NCI-H345 treated with DMSO at 0.1 percent for 48 hours (cell line): ENCODE measurements around the gene ZNF358.

Experiments used
- DNase-seq: peaks from one replicate; lab custom pipeline; 2025; ENCODE audit not compliant: unreplicated experiment; lab: John Stamatoyannopoulos, UW

The ZNF358 gene

DNA sequence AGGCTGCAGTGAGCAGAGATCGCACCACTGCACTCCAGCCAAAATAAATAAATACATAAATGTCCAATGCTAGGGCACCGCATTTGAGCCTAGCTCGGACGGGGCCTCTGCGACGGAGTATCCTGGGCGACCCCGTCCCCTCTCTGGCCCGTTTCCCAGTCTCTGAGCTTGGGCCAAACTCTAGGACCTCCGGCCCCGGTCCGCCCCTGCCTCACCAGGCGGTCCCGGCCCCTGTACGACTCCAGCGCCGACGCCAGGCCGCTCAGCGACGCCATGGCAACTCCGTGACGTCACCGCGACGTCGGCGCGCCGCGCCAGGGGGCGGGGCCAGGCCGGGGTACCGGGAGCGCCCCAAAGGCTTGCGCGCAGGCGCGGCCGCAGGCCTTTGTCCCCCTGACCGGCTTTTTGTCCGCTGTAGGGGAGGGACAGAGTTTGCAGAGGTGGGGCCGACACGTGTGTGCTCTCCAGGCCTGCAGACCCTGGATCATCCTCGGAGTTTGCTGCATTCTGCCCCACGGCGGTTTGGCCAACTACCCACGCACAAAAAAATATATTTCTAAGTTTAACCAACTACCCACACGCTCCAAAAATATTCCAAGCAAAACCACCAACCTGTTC, 27.1 kb upstream of the ZNF358 start, which contains the start of gene PEX11G:
TSS of gene PEX11G (minus strand) at position 300 of the 618 bp plus-strand sequence. CDS start at position 275, 25 bp downstream.
- DNase-seq = peak; percentile 82

DNA sequence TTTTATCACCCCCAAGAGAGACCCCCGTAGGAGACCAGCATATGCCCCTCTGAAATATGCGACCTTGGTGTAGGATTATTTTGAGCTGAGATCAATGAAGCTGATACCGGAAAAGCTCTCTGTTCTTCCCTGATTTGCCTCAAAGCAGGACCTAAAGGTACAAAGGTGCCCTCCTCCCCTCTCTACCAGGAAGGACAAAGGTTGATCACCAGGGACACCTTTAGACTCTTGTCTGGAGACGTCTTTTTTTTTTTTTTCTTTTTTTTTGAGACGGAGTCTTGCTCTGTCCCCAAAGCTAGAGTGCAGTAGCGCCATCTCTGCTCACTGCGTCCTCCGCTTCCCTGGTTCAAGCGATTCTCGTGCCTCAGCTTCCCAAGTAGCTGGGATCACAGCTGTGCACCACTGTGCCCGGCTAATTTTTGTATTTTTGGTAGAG, 26.3 kb upstream of the ZNF358 start:
- DNase-seq = no peak

DNA sequence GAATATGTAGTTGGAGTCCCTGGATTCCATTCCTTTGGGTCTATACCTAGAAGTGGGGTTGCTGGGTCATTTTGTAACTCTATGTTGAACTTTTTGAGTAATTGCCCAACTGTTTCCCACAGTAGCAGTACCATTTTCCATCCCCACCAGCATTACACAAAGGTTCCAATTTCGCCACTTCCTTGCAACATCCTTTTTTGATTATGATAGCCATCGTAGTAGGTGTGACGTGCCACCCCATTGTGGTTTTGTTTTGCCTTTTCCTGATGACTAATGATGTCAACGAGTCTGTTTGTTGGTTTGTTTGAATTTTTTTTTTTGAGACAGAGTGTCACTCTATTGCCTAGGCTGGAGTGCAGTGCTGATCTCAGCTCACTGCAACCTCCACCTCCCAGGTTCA, 23.8 kb upstream of the ZNF358 start:
- no peak for DNase-seq

DNA sequence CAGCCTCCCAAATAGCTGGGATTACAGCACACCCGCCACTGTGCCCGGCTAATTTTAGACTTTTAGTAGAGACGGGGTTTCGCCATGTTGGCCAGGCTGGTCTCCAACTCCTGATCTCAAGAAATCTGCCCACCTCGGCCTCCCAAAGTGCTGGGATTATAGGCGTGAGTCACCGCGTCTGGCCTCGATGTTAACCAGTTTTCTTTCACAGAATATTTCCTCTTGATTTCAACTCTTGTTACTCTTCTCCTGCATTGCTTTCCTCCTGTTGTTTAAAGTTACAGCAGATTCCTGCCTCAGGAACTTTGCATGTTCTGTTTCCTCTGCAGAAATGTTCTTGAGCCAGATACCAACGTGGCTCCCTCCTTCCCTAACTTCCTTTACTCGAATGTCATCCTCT, 23.3 kb upstream of the ZNF358 start:
- no peak for DNase-seq

DNA sequence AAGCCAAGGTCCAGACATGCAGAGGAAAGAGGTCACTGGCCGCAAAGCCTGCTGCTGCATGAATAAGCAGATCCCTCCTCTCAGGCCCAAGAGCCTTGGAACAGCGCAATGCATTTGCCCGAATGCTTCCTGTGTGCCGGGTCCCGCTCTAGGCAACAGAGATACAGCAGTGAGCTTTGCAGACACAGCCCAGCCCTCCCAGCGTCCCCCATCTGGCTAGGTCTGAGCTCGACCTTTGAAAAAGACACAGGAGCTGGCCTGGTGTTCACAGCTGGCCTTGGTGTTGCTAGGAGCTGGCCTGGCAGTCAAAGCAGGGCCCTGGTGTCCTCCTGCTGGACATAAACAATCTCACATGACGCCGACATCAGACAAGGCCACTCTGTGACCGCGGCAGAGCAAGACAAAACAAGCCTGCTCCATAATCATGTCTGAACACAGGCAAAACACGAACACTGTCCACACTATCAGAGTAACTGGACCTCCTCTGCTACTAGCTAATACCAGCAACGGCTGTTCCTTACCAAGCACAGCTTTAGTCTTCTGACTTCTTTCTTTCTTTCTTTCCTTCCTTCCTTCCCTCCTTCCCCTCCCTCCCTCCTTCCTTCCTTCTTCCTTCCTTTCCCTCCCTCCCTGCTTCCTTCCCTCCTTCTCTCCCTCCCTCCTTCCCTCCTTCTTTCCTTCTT, 21.3 kb upstream of the ZNF358 start:
- no peak for DNase-seq

DNA sequence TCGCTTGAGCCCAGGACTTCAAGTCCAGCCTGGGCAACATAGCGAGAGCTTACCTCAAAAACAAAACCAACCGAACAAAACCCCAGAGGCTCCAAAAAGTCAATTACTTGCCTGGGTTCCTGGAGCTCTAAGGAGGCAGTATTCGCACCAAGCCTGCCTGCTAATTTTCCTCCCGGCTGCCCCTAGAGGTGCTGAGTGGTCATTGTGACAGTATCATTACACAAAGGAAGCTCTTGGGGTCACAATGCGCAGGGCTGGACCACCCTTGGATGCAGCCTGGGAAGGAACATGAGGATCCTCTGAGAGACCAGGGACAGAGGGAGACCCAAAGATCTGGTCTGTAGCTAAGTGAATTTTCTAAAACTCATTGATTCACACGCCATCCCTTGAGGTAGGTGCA, 18.6 kb upstream of the ZNF358 start:
- DNase-seq = no peak

DNA sequence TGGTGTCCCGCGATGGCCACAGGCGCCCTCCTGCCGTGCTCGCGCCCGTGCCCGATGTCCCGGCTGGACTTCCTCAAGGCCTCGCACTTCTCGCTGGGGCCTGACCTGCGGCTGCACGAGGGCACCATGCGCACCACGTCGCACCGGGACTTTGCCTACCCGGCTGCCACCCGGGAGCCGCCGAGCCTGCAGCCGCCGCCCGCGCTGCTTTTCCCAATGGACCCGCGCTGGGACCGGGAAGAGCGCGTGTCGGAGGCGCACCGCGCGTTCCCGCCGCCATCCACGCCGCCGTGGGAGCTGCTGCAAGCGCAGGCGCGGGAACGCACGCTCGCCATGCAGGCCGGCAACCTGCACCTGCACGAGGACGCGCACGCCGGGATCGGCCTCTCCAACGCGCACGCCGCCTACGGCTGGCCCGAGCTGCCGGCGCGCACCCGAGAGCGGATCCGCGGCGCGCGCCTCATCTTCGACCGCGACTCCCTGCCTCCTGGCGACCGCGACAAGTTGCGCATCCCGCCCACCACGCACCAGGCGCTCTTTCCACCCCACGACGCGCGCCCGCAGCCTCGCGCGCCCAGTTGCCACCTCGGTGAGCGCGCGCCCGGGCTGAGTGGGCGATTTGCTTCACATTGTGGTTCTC, 15.0 kb upstream of the ZNF358 start:
- peak; percentile 70 for DNase-seq

DNA sequence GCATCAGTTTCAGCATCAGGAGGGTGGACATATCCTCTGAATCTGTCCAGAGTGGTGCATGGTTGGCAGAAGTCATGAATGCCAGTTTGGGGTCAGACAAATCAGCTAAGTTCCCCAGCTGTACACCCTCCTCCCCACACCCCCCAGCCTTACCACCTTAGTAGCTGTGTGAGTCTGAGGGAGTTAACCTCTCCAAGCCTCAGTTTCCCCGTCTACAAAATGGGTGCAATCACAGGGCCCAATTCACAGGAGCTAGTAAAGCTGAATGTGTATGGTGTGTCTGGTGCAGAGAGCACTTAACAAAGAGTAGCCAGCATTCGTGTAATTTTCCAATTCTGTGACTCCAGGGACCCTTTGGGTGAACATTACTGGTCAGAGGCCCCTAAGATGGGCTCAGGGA, 13.4 kb upstream of the ZNF358 start:
- DNase-seq = no peak

DNA sequence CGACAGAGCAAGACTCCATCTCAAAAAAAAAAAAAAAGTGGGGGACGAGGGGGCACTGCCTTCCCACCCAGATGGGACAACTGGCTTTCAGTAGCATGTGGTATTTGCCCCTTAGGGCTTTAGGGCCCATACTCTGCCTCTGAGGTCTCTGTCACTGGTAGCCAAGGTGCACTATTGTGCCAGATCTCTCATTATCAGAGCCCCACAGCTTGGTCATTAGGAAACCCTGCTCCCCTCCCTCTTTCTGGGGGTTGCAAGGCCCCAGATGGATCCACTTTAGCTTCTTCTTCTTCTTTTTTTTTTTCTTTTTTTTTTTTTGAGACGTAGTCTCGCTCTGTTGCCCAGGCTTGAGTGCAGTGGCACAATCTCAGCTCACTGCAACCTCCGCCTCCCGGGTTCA, 11.2 kb upstream of the ZNF358 start:
- DNase-seq = no peak

DNA sequence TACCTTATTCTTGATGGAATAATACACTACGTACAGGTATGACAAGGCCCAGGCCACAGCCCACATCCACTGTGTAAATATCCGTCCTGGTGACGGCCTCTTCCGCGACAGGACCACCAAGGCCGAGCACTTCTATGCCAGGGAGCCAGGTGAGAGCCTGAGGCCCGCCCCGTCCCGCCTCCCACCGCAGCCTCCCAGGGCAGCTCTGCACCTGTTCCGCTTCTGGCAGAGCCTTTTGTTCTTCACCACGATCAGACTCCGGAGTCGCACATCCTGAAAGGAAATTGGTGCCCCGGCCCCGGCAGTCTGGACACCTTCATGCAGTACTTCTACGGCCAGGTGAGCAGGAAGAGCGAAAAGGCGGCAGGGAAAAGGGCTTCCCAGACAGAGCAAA, 10.6 kb upstream of the ZNF358 start:
- DNase-seq = peak; percentile 60

DNA sequence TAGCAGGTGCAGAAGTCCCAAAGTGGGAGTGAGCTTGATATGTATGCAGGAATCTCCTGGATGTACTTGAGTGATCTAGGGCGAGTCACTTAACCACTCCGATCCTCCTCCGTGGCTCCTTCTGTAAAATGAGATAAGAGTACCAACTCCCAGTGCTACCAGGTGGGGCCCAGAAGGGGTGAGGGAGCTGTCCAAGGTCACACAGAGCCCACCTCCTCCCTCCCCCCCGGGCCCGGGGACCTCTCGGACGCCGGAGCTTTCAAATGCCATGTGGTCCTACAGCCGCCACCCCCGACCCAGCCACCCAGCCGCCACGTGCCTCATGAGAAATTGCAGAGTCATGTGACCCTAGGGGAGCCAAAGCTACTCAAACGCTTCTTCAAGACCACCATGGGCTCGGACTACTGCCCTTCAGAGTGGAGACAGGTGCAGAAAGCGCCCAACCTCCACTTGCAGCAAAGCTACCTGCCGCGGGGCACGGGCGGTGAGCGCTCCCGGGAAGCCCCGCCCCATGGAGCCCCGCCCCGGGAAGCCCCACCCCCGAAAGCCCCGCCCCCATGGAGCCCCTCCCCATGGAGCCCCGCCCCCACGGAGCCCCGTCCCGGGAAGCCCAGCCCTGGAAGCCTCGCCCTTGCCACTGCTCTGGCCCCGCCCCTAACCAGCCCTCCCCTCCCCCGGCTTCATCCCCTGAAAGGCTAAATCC, 10.1 kb upstream of the ZNF358 start:
- peak; percentile 38 for DNase-seq

DNA sequence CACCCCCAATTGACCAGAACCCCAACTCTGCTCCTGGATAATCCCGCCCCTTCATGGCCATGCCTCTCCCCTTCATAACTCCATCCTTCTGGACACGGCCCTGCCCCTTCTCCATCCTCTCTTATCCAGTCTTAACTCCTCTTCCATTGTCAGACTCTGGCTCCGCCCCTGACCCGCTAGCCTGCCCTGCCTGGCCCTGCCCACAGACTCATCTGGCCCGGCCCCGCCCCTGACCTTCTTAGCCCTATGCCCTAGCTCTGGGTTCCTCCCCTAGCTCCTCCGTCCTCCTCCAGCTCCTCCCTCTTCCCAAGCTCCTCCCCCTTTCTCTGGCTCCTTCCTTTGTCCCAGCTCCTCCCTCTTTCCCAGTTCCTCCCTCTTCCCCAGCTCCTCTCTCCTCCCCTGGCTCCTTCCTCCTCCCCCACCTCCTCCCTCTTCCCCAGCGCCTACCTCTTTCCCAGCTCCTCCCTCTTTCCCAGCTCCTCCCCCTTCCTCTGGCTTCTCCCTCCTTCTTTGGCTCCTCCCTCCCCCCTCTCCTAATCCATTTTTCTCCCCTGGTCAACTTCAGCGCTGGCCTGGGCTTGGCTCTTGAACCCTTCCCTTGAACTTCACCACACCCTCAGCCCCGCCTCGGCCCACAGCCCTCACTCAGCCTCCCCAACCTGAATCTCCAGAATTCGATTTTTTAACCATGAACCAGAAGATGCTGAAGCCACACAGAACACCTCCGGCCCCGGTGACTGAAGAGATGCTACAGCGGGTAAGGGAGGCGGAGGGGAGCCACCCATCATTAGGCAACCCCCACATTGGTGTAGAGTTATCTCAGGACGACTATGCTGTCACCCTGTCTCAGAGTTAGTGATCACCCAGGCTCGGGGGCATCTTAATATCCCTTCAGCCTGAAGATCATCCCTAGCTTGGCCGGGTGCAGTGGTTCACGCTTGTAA, 9.2 kb upstream of the ZNF358 start:
- DNase-seq = peak; percentile 34

DNA sequence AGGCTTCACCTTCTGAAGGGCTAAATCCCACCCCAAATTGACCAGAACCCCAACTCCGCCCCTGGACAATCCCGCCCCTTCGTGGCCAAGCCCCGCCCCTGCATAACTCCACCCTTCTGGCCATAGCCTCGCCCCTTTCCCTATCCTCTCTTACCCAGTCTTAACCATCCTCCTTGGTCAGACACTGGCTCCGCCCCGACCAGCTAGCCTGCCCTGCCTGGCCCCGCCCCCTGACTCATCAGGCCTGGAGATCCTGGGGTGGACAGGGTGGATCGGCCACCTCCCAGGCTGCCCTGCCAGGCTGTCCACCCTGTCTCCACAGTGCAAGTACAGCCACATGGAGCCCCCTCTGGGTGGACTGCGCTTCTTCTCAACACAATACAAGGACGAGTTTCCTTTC, 8.0 kb upstream of the ZNF358 start:
- DNase-seq = no peak

DNA sequence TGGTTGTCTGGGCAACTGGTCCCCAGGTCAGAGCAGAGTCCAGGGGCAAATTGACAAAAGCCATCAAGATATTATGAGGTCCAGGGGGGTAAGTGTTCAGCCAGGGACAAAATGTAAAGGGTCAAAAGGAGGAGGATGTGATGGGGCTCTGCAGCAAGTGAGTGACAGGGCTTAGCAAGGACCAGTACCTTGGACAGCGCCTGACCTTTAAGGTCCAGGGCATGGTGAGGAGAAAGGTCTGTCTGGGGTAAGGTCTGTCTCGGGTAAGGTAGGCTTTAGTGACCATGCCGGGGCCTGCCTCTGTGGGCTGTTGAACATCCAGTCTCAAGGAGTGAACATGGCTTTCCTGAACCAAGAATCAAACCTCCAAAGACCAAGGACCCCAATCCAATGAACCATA, 6.3 kb upstream of the ZNF358 start:
- no peak for DNase-seq

DNA sequence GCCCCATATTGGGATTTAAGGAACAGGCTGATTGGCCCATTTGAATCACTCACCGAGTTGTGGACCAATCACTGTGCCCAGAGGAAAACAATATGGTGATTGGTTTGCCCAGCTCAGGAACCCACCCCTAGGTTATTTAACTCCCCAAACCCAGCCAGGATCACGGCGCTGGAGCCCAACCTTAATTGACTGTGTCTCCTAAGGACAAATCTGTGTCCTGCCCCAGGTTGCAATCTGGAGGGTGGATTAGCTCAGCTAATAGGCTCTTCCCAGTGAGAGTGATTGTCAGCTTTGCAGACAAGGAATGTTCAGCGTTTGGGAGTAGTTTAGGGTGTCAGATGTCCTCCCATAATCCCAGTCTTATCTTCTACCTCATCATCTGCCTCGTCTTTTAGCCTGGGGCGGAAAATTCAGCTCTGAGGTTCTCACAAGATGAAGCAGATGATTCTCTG, 3.5 kb upstream of the ZNF358 start:
- no peak for DNase-seq

DNA sequence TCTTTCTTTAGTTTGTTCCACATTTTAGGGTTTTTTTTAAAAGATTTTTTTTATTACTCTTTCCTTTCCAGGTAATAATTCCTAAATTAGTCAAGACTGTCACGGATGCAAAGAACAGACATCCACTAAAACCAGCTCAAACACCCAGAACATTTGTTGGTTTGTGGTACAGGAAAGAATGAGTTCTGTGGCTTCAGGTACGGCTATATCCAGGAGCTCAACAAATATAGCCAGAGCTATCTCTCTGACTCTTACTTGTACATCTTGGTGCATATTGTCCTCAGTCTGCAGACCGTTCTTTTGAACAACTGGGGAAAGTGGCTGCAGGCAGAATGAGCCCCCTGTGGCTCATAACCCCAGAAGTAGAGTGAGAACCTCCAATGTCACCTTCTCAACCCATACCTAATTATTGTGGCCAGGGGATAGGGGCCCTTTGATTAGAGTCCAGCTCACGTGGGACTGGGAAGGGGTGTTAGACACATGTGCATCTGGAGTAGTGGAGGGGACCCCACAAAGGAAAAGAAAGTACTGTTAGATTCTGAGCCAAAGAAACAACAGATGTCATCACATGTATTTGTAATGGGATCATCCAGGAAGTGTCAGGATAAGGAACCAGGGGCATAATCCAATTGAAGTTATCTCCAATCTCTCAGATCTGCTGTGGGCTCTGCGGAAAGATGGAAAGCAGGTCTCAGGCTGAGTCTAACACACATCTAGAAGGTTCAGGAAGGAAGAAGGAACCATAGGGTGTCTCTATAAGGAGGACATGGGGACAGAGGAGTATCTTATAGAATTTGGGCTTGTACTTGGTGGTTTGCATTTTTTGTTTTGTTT, 1.9 kb upstream of the ZNF358 start:
- DNase-seq = no peak

DNA sequence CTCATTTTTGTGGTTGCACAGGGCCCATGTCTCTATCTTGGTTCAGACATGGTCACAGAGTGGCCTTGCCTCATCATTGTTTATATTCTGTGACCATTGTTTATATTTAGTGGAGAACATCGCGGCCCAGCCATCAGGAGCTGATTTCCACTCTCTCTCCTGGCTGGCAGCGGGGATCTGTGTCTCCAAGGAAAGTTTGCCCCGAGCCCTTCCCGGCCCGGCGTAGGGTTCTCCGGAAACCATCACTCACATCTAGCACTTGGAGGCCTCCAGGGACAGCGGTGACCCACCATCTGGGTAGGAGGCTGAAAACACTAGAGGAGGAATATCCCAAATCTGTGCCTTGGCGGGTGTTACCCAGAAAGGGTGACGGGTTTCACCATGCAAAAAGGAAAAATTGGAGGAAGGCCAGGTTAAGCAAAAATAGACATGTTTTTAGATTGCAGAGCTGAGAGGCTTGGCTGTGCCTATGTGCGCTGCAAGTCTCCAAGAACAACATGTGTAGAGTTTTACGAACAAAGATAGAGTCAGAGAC, 726 bp upstream of the ZNF358 start:
- no peak for DNase-seq

DNA sequence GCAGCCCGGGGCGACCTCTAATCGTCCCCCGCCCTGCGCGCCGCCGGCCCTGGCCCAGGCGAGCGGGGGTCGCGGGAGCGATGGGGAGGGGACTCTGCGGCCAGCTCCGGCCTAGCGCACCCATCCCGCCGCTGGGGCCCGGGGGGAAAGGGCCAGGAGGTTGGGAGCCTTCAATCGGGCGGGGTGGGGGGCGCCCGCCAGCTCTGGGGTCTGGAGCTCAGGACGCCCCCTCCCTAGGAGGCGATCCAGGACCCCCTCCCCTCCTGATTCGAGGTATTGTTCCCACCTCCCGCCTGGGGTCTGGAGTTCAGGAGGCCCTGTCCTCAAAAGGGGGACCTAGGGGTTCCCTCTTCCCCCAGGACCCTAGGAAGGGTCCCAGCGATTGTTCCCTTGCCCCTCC, 430 bp downstream of the ZNF358 start:
- no peak for DNase-seq

DNA sequence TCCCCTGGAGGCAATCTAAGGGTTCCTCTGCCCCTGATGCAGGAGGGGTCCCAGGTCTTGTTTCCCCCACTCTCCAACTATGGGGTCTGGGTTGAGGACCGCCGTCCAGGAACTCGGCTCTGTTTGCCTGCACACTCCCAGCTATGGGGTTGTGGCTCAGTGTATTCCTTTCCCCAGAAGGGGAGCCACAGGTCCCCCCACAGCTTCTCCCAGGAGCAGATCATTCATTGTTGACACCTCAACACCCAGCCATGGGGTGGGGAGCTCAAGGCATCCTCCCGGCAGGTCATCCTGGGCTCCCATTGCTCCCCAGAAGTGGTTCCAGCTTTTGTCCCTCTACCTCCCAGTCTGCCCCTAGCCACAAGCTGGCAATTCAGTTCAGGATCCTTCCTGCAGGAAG, 975 bp downstream of the ZNF358 start:
- DNase-seq = no peak
